ENCODE measurements around the gene CMTM8. TPM values are rescaled to one million over a fixed set of nuclear protein-coding genes. Genes with fewer than 3 reads are reported as not detected.

The CMTM8 gene
- total and polyA plus RNA-seq, 2 experiments from 2014 or later: 19.9 to 24.5 TPM

- H3K4me3 ChIP-seq: no peak overlapping the region
- Mint-ChIP-seq H3K27me3 (ENCODE audit: insufficient read depth, low read depth, poor library complexity) (peaks cover 5% of the 10 kb centered on the region), H3K4me3 (no peak overlapping the region), H3K36me3 (ENCODE audit: low read depth) (no peaks in the 10 kb centered on the region), H3K27ac (no peak overlapping the region), H3K4me1 (no peaks in the 10 kb centered on the region; the same call in 2 of the 3 replicates), H3K9me3 (peaks cover 3% of the 10 kb centered on the region; the same call in 2 of the 3 replicates)
- TF ChIP-seq ZNF114 (CRISPR knock-in tag; IDR thresholded peaks at IDR 0.05): no peak
- TF ChIP-seq EZH2phosphoT487 (IDR thresholded peaks at IDR 0.05; ENCODE audit: unreplicated experiment): no peak
- TF ChIP-seq, protein P1, sequence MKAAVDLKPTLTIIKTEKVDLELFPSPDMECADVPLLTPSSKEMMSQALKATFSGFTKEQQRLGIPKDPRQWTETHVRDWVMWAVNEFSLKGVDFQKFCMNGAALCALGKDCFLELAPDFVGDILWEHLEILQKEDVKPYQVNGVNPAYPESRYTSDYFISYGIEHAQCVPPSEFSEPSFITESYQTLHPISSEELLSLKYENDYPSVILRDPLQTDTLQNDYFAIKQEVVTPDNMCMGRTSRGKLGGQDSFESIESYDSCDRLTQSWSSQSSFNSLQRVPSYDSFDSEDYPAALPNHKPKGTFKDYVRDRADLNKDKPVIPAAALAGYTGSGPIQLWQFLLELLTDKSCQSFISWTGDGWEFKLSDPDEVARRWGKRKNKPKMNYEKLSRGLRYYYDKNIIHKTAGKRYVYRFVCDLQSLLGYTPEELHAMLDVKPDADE (IDR thresholded peaks at IDR 0.05): no peak
- no peak for TF ChIP-seq CTCF (conservative IDR thresholded peaks at IDR 0.05; ENCODE audit: low read depth in 2 of 2)
- TF ChIP-seq EZH2 (IDR thresholded peaks at IDR 0.05; ENCODE audit: low read depth, unreplicated experiment): no peak
- H2AFZ ChIP-seq: no peak overlapping the region
- no peaks in the 10 kb centered on the region for H3K36me3 ChIP-seq (ENCODE audit: insufficient read depth)
- H3F3A ChIP-seq (replicated peaks; ENCODE audit: low read depth): no peaks in the 10 kb centered on the region
- no peaks in the 10 kb centered on the region for H3K27me3 ChIP-seq (ENCODE audit: insufficient read depth)
- H3K4me1 ChIP-seq (ENCODE audit: insufficient read depth): no peaks in the 10 kb centered on the region
- H3K27ac ChIP-seq (ENCODE audit: low read depth): no peak overlapping the region
- peaks cover 12% of the 10 kb centered on the region for H3K9me2 ChIP-seq (ENCODE audit: insufficient read depth)
- DNase-seq (ENCODE audit: low spot score) (no peak), ATAC-seq (no peak)
- no peaks in the 10 kb centered on the region for H4K20me1 ChIP-seq (replicated peaks; ENCODE audit: insufficient read depth)
- H3K79me2 ChIP-seq (replicated peaks; ENCODE audit: insufficient read depth): no peaks in the 10 kb centered on the region
- H3K4me2 ChIP-seq: no peak overlapping the region
Measured at GRCh38 chr3:32222950-32223349, 15.5 kb upstream of the CMTM8 start.

GRCh38 chr3:32224016-32224516, 14.4 kb upstream of the CMTM8 start:
- Histone ChIP-seq H3K4me2 (no peak overlapping the region), H3K27ac (ENCODE audit: low read depth) (no peak overlapping the region), H3K27me3 (ENCODE audit: insufficient read depth) (no peaks in the 10 kb centered on the region), H4K20me1 (replicated peaks; ENCODE audit: insufficient read depth) (no peaks in the 10 kb centered on the region), H3F3A (replicated peaks; ENCODE audit: low read depth) (no peaks in the 10 kb centered on the region), H3K79me2 (replicated peaks; ENCODE audit: insufficient read depth) (no peaks in the 10 kb centered on the region), H2AFZ (no peak overlapping the region), H3K4me1 (ENCODE audit: insufficient read depth) (no peaks in the 10 kb centered on the region), H3K9me2 (ENCODE audit: insufficient read depth) (peaks cover 12% of the 10 kb centered on the region), H3K4me3 (no peak overlapping the region), H3K36me3 (ENCODE audit: insufficient read depth) (no peaks in the 10 kb centered on the region)
- no peak for ATAC-seq
- DNase-seq (ENCODE audit: low spot score): no peak
- Mint-ChIP-seq H3K4me1 (no peaks in the 10 kb centered on the region; the same call in 2 of the 3 replicates), H3K27ac (no peak overlapping the region), H3K36me3 (ENCODE audit: low read depth) (no peaks in the 10 kb centered on the region), H3K27me3 (ENCODE audit: insufficient read depth, low read depth, poor library complexity) (peaks cover 5% of the 10 kb centered on the region), H3K9me3 (peaks cover 3% of the 10 kb centered on the region; the same call in 2 of the 3 replicates), H3K4me3 (no peak overlapping the region)
- TF ChIP-seq, protein P1 (IDR thresholded peaks at IDR 0.05): no peak
- no peak for TF ChIP-seq ZNF462 (CRISPR knock-in tag; IDR thresholded peaks at IDR 0.05)
- TF ChIP-seq CREB1 (CRISPR knock-in tag; IDR thresholded peaks at IDR 0.05; ENCODE audit: low read depth): no peak
- no peak for TF ChIP-seq EZH2 (IDR thresholded peaks at IDR 0.05; ENCODE audit: low read depth, unreplicated experiment)
